ENCODE data around the gene SCAMP3. TPM values are rescaled to one million over a fixed set of nuclear protein-coding genes. Genes with fewer than 3 reads are reported as not detected.

SCAMP3 gene
- total and polyA plus RNA-seq, 10 of the 15 experiments (the other 5 are each of a cell fraction or from before 2014, with no cell fraction given), result 17.2 to 133 (median 87.3) TPM

DNA sequence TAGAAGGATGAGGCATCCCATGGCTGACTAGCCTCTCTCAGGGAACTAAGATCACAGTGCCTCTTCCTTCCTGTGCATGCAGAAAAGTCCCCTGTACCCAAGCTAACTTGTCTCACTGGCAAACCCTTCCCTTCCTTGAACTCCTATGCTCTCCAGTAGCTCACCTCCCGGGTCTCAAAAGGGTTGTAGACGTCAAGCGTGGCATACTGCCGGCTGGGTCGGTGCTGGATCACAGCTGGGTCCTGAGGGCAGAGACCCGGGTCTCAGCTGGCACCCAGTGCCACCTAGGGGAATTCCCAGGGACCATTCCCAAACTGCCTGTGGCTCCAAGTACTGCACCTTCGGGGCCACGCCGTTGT is 688 bp downstream of the SCAMP3 start (continued):
- TF ChIP-seq SIX5 (IDR thresholded peaks at IDR 0.05; ENCODE audit: low read depth, low read length, severe bottlenecking), result no peak
- no peak for TF ChIP-seq TCF7 (IDR thresholded peaks at IDR 0.05; ENCODE audit: borderline replicate concordance)
- no peak for TF ChIP-seq TAF1 (IDR thresholded peaks at IDR 0.05; ENCODE audit: borderline replicate concordance, low read depth, low read length)
- no peak for TF ChIP-seq SP1 (IDR thresholded peaks at IDR 0.05; ENCODE audit: low read depth, low read length)
- TF ChIP-seq BCL11A (IDR thresholded peaks at IDR 0.05; ENCODE audit: low read depth, low read length), result no peak
- no peak for TF ChIP-seq PAX5 (IDR thresholded peaks at IDR 0.05; ENCODE audit: borderline replicate concordance, low read depth, low read length)
- TF ChIP-seq HDAC6 (IDR thresholded peaks at IDR 0.05; ENCODE audit: unreplicated experiment), result no peak
- TF ChIP-seq RAD21 (IDR thresholded peaks at IDR 0.05; ENCODE audit: insufficient read depth, low read depth, low read length), result no peak
- no peak for TF ChIP-seq TBL1XR1 (IDR thresholded peaks at IDR 0.05; ENCODE audit: low read depth, low read length)
- no peak for TF ChIP-seq ZNF622 (IDR thresholded peaks at IDR 0.05)
- no peak for TF ChIP-seq RFX5 (IDR thresholded peaks at IDR 0.05; ENCODE audit: low read depth, low read length)
- no peak for TF ChIP-seq ELK1 (IDR thresholded peaks at IDR 0.05; ENCODE audit: low read depth, low read length)
- peak; percentile 77 for TF ChIP-seq GABPA (IDR thresholded peaks at IDR 0.05; ENCODE audit: low read depth)
- TF ChIP-seq, protein P1, sequence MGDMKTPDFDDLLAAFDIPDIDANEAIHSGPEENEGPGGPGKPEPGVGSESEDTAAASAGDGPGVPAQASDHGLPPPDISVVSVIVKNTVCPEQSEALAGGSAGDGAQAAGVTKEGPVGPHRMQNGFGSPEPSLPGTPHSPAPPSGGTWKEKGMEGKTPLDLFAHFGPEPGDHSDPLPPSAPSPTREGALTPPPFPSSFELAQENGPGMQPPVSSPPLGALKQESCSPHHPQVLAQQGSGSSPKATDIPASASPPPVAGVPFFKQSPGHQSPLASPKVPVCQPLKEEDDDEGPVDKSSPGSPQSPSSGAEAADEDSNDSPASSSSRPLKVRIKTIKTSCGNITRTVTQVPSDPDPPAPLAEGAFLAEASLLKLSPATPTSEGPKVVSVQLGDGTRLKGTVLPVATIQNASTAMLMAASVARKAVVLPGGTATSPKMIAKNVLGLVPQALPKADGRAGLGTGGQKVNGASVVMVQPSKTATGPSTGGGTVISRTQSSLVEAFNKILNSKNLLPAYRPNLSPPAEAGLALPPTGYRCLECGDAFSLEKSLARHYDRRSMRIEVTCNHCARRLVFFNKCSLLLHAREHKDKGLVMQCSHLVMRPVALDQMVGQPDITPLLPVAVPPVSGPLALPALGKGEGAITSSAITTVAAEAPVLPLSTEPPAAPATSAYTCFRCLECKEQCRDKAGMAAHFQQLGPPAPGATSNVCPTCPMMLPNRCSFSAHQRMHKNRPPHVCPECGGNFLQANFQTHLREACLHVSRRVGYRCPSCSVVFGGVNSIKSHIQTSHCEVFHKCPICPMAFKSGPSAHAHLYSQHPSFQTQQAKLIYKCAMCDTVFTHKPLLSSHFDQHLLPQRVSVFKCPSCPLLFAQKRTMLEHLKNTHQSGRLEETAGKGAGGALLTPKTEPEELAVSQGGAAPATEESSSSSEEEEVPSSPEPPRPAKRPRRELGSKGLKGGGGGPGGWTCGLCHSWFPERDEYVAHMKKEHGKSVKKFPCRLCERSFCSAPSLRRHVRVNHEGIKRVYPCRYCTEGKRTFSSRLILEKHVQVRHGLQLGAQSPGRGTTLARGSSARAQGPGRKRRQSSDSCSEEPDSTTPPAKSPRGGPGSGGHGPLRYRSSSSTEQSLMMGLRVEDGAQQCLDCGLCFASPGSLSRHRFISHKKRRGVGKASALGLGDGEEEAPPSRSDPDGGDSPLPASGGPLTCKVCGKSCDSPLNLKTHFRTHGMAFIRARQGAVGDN (IDR thresholded peaks at IDR 0.05), result no peak

All from GM12878 (cell line).